IMR-90 (cell line): ENCODE data around the gene EXOC6B. TPM values are rescaled to one million over a fixed set of nuclear protein-coding genes. Genes with fewer than 3 reads are reported as not detected.

Experiments
- ATAC-seq: fragments of 200-7000 bp; cut with Tn5 transposase; 2 replicates; pipeline ENCODE4 v1.9.1; 2020; ENCODE audit warnings: low read depth, mild to moderate bottlenecking, moderate library complexity
- BruUV-seq: library from RNA; stranded (reverse); fragments of 400-500 nt; replicated peaks from 2 replicates; lab custom pipeline; 2021; lab: Mats Ljungman, UMichigan
- CTCF ChIA-PET: fragments of 300-600 bp; formaldehyde crosslinking; extraction: SDS; loops from one replicate; lab custom pipeline; 2021; ENCODE audit warnings: antibody characterized with exemption; lab: Yijun Ruan, JAX
- POLR2A ChIA-PET: fragments of 300-600 bp; sonication (Branson Sonifier 250); formaldehyde crosslinking; loops from one replicate; lab custom pipeline; 2022; ENCODE audit warnings: antibody characterized with exemption; ENCODE audit not compliant: unreplicated experiment; lab: Charles Lee
- DNase-seq: peaks from one replicate; pipeline ENCODE4 v3.0.0; 2013
- H2AFZ ChIP-seq: replicated peaks from 2 replicates; pipeline ENCODE3; 2013; ENCODE audit warnings: low read length, mild to moderate bottlenecking; ENCODE audit not compliant: poor library complexity
- H2AK5ac ChIP-seq: 2 replicates; pipeline ENCODE4 v1.6.1; 2013; ENCODE audit warnings: low read depth, low read length, inconsistent platforms
- H2AK9ac ChIP-seq: replicated peaks from 2 replicates; pipeline ENCODE3; 2013; ENCODE audit warnings: mild to moderate bottlenecking, low read depth, low read length, moderate library complexity; ENCODE audit not compliant: poor library complexity
- H2BK120ac ChIP-seq: 2 replicates; pipeline ENCODE4 v1.6.1; 2013; ENCODE audit warnings: low read depth, low read length, inconsistent platforms
- H2BK15ac ChIP-seq: 3 replicates; pipeline ENCODE4 v1.6.1; 2013; ENCODE audit warnings: low read depth, low read length, inconsistent platforms
- H2BK20ac ChIP-seq: 2 replicates; pipeline ENCODE4 v1.6.1; 2013; ENCODE audit warnings: low read depth, mild to moderate bottlenecking, inconsistent platforms, low read length, moderate library complexity
- H2BK5ac ChIP-seq: 2 replicates; pipeline ENCODE4 v1.6.1; 2013; ENCODE audit warnings: mild to moderate bottlenecking, low read depth, low read length, inconsistent platforms; ENCODE audit not compliant: poor library complexity, severe bottlenecking
- H3K14ac ChIP-seq: replicated peaks from 2 replicates; pipeline ENCODE4 v1.6.1; 2013; ENCODE audit warnings: low read depth, low read length, inconsistent platforms
- H3K18ac ChIP-seq: 2 replicates; pipeline ENCODE4 v1.6.1; 2013; ENCODE audit warnings: low read depth, low read length, control low read depth
- H3K23ac ChIP-seq: 2 replicates; pipeline ENCODE4 v1.6.1; 2013; ENCODE audit warnings: low read depth, low read length, inconsistent platforms
- H3K27ac ChIP-seq: 2 replicates; pipeline ENCODE4 v1.5.1; 2013; ENCODE audit warnings: mild to moderate bottlenecking, control low read depth, low read length; ENCODE audit not compliant: insufficient read depth
- H3K27me3 ChIP-seq: 2 replicates; pipeline ENCODE4 v1.6.1; 2013; ENCODE audit warnings: low read length; ENCODE audit not compliant: control insufficient read depth, insufficient read depth
- H3K36me3 ChIP-seq: 2 replicates; pipeline ENCODE4 v1.6.1; 2013; ENCODE audit warnings: low read length, mixed read lengths; ENCODE audit not compliant: control insufficient read depth, insufficient read depth
- H3K4ac ChIP-seq: 2 replicates; pipeline ENCODE4 v1.6.1; 2013; ENCODE audit warnings: low read depth, low read length, inconsistent platforms
- H3K4me1 ChIP-seq: 2 replicates; pipeline ENCODE4 v1.6.1; 2013; ENCODE audit warnings: low read length, mixed read lengths; ENCODE audit not compliant: control insufficient read depth, insufficient read depth
- H3K4me2 ChIP-seq: 2 replicates; pipeline ENCODE4 v1.6.1; 2013; ENCODE audit warnings: low read depth, mild to moderate bottlenecking, control low read depth, low read length, moderate library complexity
- H3K4me3 ChIP-seq: 2 replicates; pipeline ENCODE4 v1.5.1; 2013; ENCODE audit warnings: low read depth, mild to moderate bottlenecking, control low read depth, low read length, moderate library complexity; ENCODE audit not compliant: insufficient read depth
- H3K56ac ChIP-seq: 2 replicates; pipeline ENCODE4 v1.6.1; 2013; ENCODE audit warnings: low read length, inconsistent platforms; ENCODE audit not compliant: insufficient read depth; ENCODE audit errors: extremely low read depth
- H3K79me1 ChIP-seq, 2 experiments: 2 replicates each; pipeline ENCODE4 v1.6.1; 2013; ENCODE audit warnings: low read length in 2 of 2, inconsistent platforms in 1 of 2, low read depth in 1 of 2
- H3K9ac ChIP-seq: 2 replicates; pipeline ENCODE4 v1.6.1; 2013; ENCODE audit warnings: low read depth, low read length, control low read depth
- H3K9me1 ChIP-seq: 2 replicates; pipeline ENCODE4 v1.6.1; 2013; ENCODE audit warnings: low read length, inconsistent platforms; ENCODE audit not compliant: insufficient read depth
- H3K9me3 ChIP-seq: 2 replicates; pipeline ENCODE4 v1.6.1; 2013; ENCODE audit warnings: low read length; ENCODE audit not compliant: control insufficient read depth, insufficient read depth
- H4K20me1 ChIP-seq: 2 replicates; pipeline ENCODE4 v1.6.1; 2013; ENCODE audit warnings: low read length, inconsistent platforms; ENCODE audit not compliant: insufficient read depth
- H4K5ac ChIP-seq: 2 replicates; pipeline ENCODE4 v1.6.1; 2013; ENCODE audit warnings: mild to moderate bottlenecking, low read depth, low read length, control low read depth
- H4K8ac ChIP-seq, 2 experiments: 2 replicates each; pipeline ENCODE4 v1.6.1; 2013; ENCODE audit warnings: low read depth in 2 of 2, low read length in 2 of 2, control low read depth in 1 of 2, inconsistent platforms in 1 of 2
- H4K91ac ChIP-seq: 2 replicates; pipeline ENCODE4 v1.6.1; 2013; ENCODE audit warnings: low read depth, low read length, inconsistent platforms; ENCODE audit not compliant: insufficient read depth
- BHLHE40 ChIP-seq: fragments of 150-350 bp; IDR thresholded peaks from 2 replicates; pipeline ENCODE4 v1.6.1; 2016; ENCODE audit warnings: mild to moderate bottlenecking, low read depth, low read length
- FOS ChIP-seq: fragments of 150-350 bp; IDR thresholded peaks from 2 replicates; pipeline ENCODE4 v1.6.1; 2016; ENCODE audit warnings: low read depth, low read length
- MAZ ChIP-seq: IDR thresholded peaks from 2 replicates; pipeline ENCODE4 v1.6.1; 2012; ENCODE audit warnings: low read depth, mild to moderate bottlenecking, low read length, improper control_type of control experiment, moderate library complexity, borderline replicate concordance
- MXI1 ChIP-seq: IDR thresholded peaks from 2 replicates; pipeline ENCODE4 v1.6.1; 2012; ENCODE audit warnings: low read depth, mild to moderate bottlenecking, low read length, moderate library complexity, borderline replicate concordance
- RCOR1 ChIP-seq: IDR thresholded peaks from 2 replicates; pipeline ENCODE4 v1.6.1; 2012; ENCODE audit warnings: mild to moderate bottlenecking, low read length, improper control_type of control experiment; ENCODE audit not compliant: insufficient replicate concordance
- RFX5 ChIP-seq: IDR thresholded peaks from 2 replicates; pipeline ENCODE4 v1.8.0; 2012; ENCODE audit warnings: low read depth, mild to moderate bottlenecking, low read length, moderate library complexity
- SMC3 ChIP-seq: fragments of 150-350 bp; IDR thresholded peaks from 2 replicates; pipeline ENCODE4 v1.6.1; 2016; ENCODE audit warnings: low read depth, mild to moderate bottlenecking, antibody characterized with exemption, low read length, moderate library complexity
- USF2 ChIP-seq: fragments of 150-350 bp; IDR thresholded peaks from 2 replicates; pipeline ENCODE4 v1.6.1; 2017; ENCODE audit warnings: mild to moderate bottlenecking, antibody characterized with exemption, low read length, low read depth
- WGBS, 2 experiments: methylation state at CpG; one replicate each; pipeline versions ENCODE4 v1.1.5 to v1.1.7; 2013; ENCODE audit warnings: missing lambda C conversion rate in 2 of 2; ENCODE audit not compliant: insufficient read length in 1 of 2; ENCODE audit errors: extremely low coverage in 2 of 2; 5-methylcytosine and 5-hydroxymethylcytosine counted together
- dilution Hi-C: fragments of 300-500 bp; cut with HindIII; formaldehyde crosslinking; loops from one replicate; pipeline ENCODE4 v1.14.3; 2018; ENCODE audit warnings: low sequenced_read_pairs; ENCODE audit not compliant: unreplicated experiment
- in situ Hi-C: fragments of 300-500 bp; cut with MboI; formaldehyde crosslinking; loops from 3 replicates; pipeline ENCODE4 v1.14.3; 2019; ENCODE audit warnings: low sequenced_read_pairs, inconsistent platforms, mixed read lengths
- intact Hi-C: fragments of 100-400 bp; cut with micrococcal nuclease; formaldehyde crosslinking; loops from 2 replicates; pipeline ENCODE4 v1.10.0; 2022
- polyA plus RNA-seq, 3 experiments: library from polyadenylated mRNA; depleted of rRNA; stranded (reverse); fragments of >200 nt; gene quantifications; 2 replicates each; pipeline ENCODE4 v1.2.3, GENCODE V29; 2012; ENCODE audit warnings: low replicate concordance in 1 of 3
- total RNA-seq: library from RNA; depleted of rRNA; stranded (reverse); fragments of >200 nt; gene quantifications from 2 replicates; pipeline ENCODE4 v1.2.3, GENCODE V29; 2012

Gene EXOC6B
- total and polyA plus RNA-seq, 2 of the 4 experiments (the other 2 are of a cell fraction), result 10.2 to 29.4 TPM

GRCh38 chr2:72800492-72800891 is 25.3 kb downstream of the EXOC6B start:
- H4K8ac ChIP-seq, result no peak overlapping the region
- H3K27ac ChIP-seq, result no peak overlapping the region
- H3K14ac ChIP-seq, result no peak overlapping the region
- ChIA-PET CTCF (interaction anchor here (1.4 kb wide), 1 partner anchor 19 kb away, joined by 4 read pairs; no protein-coding TSS in a partner anchor), POLR2A (no interaction called here)
- H3K4me2 ChIP-seq, result no peak overlapping the region
- H2BK120ac ChIP-seq, result no peak overlapping the region
- no peak overlapping the region for H4K5ac ChIP-seq
- H4K91ac ChIP-seq, result no peak overlapping the region
- H3K27me3 ChIP-seq, result no peaks in the 10 kb centered on the region
- BruUV-seq, result no TSS peak
- ATAC-seq, result no peak
- H3K36me3 ChIP-seq, result no peaks in the 10 kb centered on the region
- TF ChIP-seq RCOR1 (no peak), BHLHE40 (no peak), MXI1 (no peak), MAZ (no peak), USF2 (no peak), RFX5 (no peak), SMC3 (no peak), FOS (no peak)
- no peak overlapping the region for H3K9ac ChIP-seq
- WGBS, 2 experiments, result no CpG with 5 or more reads among the region's 2 CpGs
- no peak overlapping the region for H3K4ac ChIP-seq
- no peak overlapping the region for H2AFZ ChIP-seq
- no peak overlapping the region for H2BK15ac ChIP-seq
- no peak for DNase-seq
- intact Hi-C loops (no loop called here), in situ Hi-C loops (no loop called here), dilution Hi-C loops (no loop called here)
- no peaks in the 10 kb centered on the region for H3K9me3 ChIP-seq
- H3K79me1 ChIP-seq, result peaks cover 10 to 24% of the 10 kb centered on the region in 2 experiments; a peak in 3 of 4 replicates
- peaks cover 2% of the 10 kb centered on the region; the same call in 1 of the 2 replicates for H3K9me1 ChIP-seq
- H3K18ac ChIP-seq, result no peak overlapping the region
- no peak overlapping the region for H3K56ac ChIP-seq
- H2BK5ac ChIP-seq, result no peak overlapping the region
- H4K20me1 ChIP-seq, result peaks cover 4% of the 10 kb centered on the region; the same call in 1 of the 2 replicates
- no peak overlapping the region for H2AK5ac ChIP-seq
- no peak overlapping the region for H3K23ac ChIP-seq
- H2BK20ac ChIP-seq, result no peak overlapping the region
- H3K4me1 ChIP-seq, result no peaks in the 10 kb centered on the region
- no peak overlapping the region for H3K4me3 ChIP-seq
- H2AK9ac ChIP-seq, result no peak overlapping the region
